GM18861 (cell line): ENCODE results near the gene HNRNPH2.

Experiments
- ATAC-seq: cut with Tn5 transposase; IDR thresholded peaks from one replicate; pipeline ENCODE4 v1.9.1; 2021; ENCODE audit not compliant: unreplicated experiment

Gene HNRNPH2

DNA sequence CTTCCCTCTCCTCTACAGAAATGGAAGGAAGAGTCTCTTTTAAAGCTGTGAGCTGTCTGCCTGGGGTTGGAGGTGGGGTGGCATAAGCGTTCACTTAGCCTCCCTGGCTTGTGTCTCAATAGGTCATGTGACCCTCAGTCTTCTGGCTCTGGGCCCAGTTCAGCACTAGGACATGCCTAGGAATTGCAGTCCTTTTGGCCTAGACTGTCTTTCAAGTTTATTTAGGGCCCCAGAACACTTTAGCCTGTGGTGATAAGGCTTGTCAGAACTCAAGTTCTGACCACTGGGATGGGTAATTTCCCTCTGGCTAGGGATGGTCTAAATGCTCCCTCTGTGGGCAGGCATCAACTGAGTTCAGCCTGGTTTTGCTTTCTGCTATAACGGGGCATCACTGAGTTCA is 42.9 kb downstream of the HNRNPH2 start:
- no peak for ATAC-seq

DNA sequence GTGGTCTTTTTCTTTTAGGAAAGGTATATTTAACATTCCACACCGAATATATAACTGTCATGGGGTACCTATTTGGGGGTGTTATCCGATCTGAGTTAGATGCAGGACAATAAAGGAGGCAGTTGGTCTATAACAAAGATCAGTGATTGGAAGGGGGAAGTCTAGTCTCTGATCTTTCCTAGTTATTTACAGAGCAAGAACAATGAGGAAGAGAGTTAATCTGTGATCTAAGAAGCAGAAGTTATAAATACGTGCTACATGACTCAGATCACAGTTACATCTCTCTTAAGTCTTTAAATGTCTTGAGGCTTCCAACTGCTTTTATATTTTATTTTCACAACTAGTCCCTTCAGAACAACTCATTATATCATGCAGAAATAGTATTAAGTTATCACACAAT is 44.0 kb downstream of the HNRNPH2 start:
- ATAC-seq = no peak

GRCh38 chrX:101460669-101461068 is 52.6 kb downstream of the HNRNPH2 start:
- ATAC-seq = no peak

GRCh38 chrX:101462892-101463291 is 54.9 kb downstream of the HNRNPH2 start:
- peak; percentile 69 for ATAC-seq
